Measurements from ENCODE around the gene ZC3H6.
"Not testable (repeated sequence)": the region's sequence is repeated elsewhere in the genome, so short reads cannot be mapped to it uniquely, and the experiment has no call there.

ZC3H6 gene

GRCh38 chr2:112275887-112276773 is 733 bp downstream of the ZC3H6 start:
- DNase-seq (ENCODE audit: low read depth): peak; percentile 66

GRCh38 chr2:112276954-112277353 is 1.6 kb downstream of the ZC3H6 start:
- no peak for DNase-seq (ENCODE audit: low read depth)

- no peak for DNase-seq (ENCODE audit: low read depth)
Observed at GRCh38 chr2:112277596-112278220, 2.3 kb downstream of the ZC3H6 start.

- DNase-seq (ENCODE audit: low read depth): not testable (repeated sequence)
Observed at GRCh38 chr2:112282066-112282465, 6.7 kb downstream of the ZC3H6 start.

- DNase-seq (ENCODE audit: low read depth): not testable (repeated sequence)
Observed at GRCh38 chr2:112283535-112283934, 8.1 kb downstream of the ZC3H6 start.

- no peak for DNase-seq (ENCODE audit: low read depth)
Observed at GRCh38 chr2:112290088-112290487, 14.7 kb downstream of the ZC3H6 start.

GRCh38 chr2:112290648-112291047 is 15.3 kb downstream of the ZC3H6 start:
- DNase-seq (ENCODE audit: low read depth): no peak

- no peak for DNase-seq (ENCODE audit: low read depth)
Observed at GRCh38 chr2:112293636-112294401, 18.4 kb downstream of the ZC3H6 start.

GRCh38 chr2:112295407-112296078 is 20.1 kb downstream of the ZC3H6 start:
- DNase-seq (ENCODE audit: low read depth): no peak

- no peak for DNase-seq (ENCODE audit: low read depth)
Observed at GRCh38 chr2:112296407-112296806, 21.0 kb downstream of the ZC3H6 start.

GRCh38 chr2:112301171-112301584 is 25.8 kb downstream of the ZC3H6 start:
- no peak for DNase-seq (ENCODE audit: low read depth)

GRCh38 chr2:112301973-112302372 is 26.6 kb downstream of the ZC3H6 start:
- no peak for DNase-seq (ENCODE audit: low read depth)

GRCh38 chr2:112304298-112304941 is 29.0 kb downstream of the ZC3H6 start:
- DNase-seq (ENCODE audit: low read depth): no peak

GRCh38 chr2:112305132-112305531 is 29.7 kb downstream of the ZC3H6 start:
- DNase-seq (ENCODE audit: low read depth): no peak

- DNase-seq (ENCODE audit: low read depth): no peak
Observed at GRCh38 chr2:112310906-112311305, 35.5 kb downstream of the ZC3H6 start.

- DNase-seq (ENCODE audit: low read depth): no peak
Observed at GRCh38 chr2:112311932-112312331, 36.5 kb downstream of the ZC3H6 start.

GRCh38 chr2:112312821-112313220 is 37.4 kb downstream of the ZC3H6 start:
- DNase-seq (ENCODE audit: low read depth): no peak

- no peak for DNase-seq (ENCODE audit: low read depth)
Observed at GRCh38 chr2:112314856-112315255, 39.5 kb downstream of the ZC3H6 start.

- DNase-seq (ENCODE audit: low read depth): no peak
Observed at GRCh38 chr2:112317303-112318158, 42.1 kb downstream of the ZC3H6 start.

GRCh38 chr2:112318515-112318914 is 43.1 kb downstream of the ZC3H6 start:
- DNase-seq (ENCODE audit: low read depth): no peak
